ENCODE data around the gene CCDC186. TPM values are rescaled to one million over a fixed set of nuclear protein-coding genes. Genes with fewer than 3 reads are reported as not detected.
A peak's percentile ranks its signal among the peaks of the same experiment; 100 is the strongest.

CCDC186 gene
- total and polyA plus RNA-seq, 2 of the 13 experiments (the other 11 are each of a cell fraction or from before 2014, with no cell fraction given) = 4.2 to 11.8 TPM

DNA sequence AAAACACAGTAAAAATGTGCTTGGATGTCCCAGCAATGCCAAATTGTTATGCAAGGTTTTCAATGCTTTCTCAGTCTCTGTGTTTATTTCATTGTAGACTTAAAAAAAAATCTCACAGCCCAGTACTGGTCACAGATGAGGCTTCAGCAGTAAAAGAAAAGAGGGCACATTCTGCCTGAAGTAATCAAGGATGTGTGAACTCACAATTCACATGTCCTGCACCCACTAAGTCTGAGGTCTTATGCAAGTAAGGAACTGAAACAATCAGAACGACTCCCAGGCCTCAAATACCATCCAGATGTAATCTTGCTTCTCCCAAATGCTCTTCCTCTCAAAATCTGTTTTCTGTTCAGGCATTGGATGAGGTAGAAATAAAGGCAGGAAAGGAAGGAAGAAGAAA is 96.7 kb downstream of the CCDC186 start:
- ATAC-seq = no peak
- no TSS peak for BruUV-seq (replicated peaks)

GRCh38 chr10:114075093-114075492 is 98.9 kb downstream of the CCDC186 start:
- FAIRE-seq = no peak
- no peak for ATAC-seq
- no peak overlapping the region for H3K4me2 ChIP-seq (ENCODE audit: low read depth, low read length)
- BruUV-seq (replicated peaks) = no TSS peak
- 62% methylated on average over 6 of the region's 6 CpGs for WGBS (ENCODE audit: low lambda C conversion rate)
- H3K27ac ChIP-seq (ENCODE audit: extremely low read length, insufficient read depth, low read length) = no peak overlapping the region
- H3K27me3 ChIP-seq (ENCODE audit: control insufficient read depth in 1 of 2, insufficient read depth in 2 of 2, low read length in 2 of 2) = peaks cover 0 to 11% of the 10 kb centered on the region in 2 experiments; a peak in 2 of 5 replicates
- POLR2A ChIA-PET = no interaction called here
- no peak overlapping the region for H3K4me3 ChIP-seq (replicated peaks in 1 of 3; ENCODE audit: insufficient read depth in 1 of 3, low read depth in 2 of 3, low read length in 3 of 3)
- H4K20me1 ChIP-seq (ENCODE audit: insufficient read depth, low read length) = no peaks in the 10 kb centered on the region
- DNase-seq (ENCODE audit: low spot score) = no peak
- CTCF ChIA-PET (ENCODE audit: low intra/inter-chr PET ratio, low total read pairs) = no interaction called here
- H3K36me3 ChIP-seq (replicated peaks in 1 of 2; ENCODE audit: control insufficient read depth in 1 of 2, insufficient read depth in 2 of 2, low read length in 2 of 2) = no peaks in the 10 kb centered on the region
- in situ Hi-C loops (cut with HindIII; ENCODE audit: extremely low pct_ligation_motif_present, low pct_unique_long_range_greater_than_20kb) (no loop called here), intact Hi-C loops (cut with micrococcal nuclease; ENCODE audit: unreplicated experiment) (no loop called here)
- H3K4me1 ChIP-seq (ENCODE audit: insufficient read depth, low read length) = no peaks in the 10 kb centered on the region
- H3K9me3 ChIP-seq (ENCODE audit: low read length) = no peaks in the 10 kb centered on the region
- TF ChIP-seq CEBPB (IDR thresholded peaks at IDR 0.05; ENCODE audit: borderline replicate concordance, low read depth, low read length) (peak; percentile 71), ZNF280B (CRISPR knock-in tag; IDR thresholded peaks at IDR 0.05; ENCODE audit: borderline replicate concordance) (no peak)
- TF ChIP-seq, protein P1, sequence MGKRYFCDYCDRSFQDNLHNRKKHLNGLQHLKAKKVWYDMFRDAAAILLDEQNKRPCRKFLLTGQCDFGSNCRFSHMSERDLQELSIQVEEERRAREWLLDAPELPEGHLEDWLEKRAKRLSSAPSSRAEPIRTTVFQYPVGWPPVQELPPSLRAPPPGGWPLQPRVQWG (CRISPR knock-in tag; IDR thresholded peaks at IDR 0.05; ENCODE audit: borderline replicate concordance, low read depth) = no peak
- H2AFZ ChIP-seq (ENCODE audit: low read length) = no peak overlapping the region
- H3K79me2 ChIP-seq (ENCODE audit: insufficient read depth, low read length) = no peaks in the 10 kb centered on the region
- no peak overlapping the region for H3K9ac ChIP-seq (ENCODE audit: insufficient read depth, low read depth, low read length)

More for the DNA sequence above, 96.7 kb downstream of the CCDC186 start:
- Histone ChIP-seq H3K4me1 (ENCODE audit: insufficient read depth, low read length) (peaks cover 3% of the 10 kb centered on the region; the same call in 1 of the 2 replicates), H3K4me3 (replicated peaks in 1 of 3; ENCODE audit: insufficient read depth in 1 of 3, low read depth in 2 of 3, low read length in 3 of 3) (no peak overlapping the region), H3K4me2 (ENCODE audit: low read depth, low read length) (no peak overlapping the region), H4K20me1 (ENCODE audit: insufficient read depth, low read length) (no peaks in the 10 kb centered on the region), H3K79me2 (ENCODE audit: insufficient read depth, low read length) (no peaks in the 10 kb centered on the region), H3K9me3 (ENCODE audit: low read length) (no peaks in the 10 kb centered on the region), H3K27me3 (ENCODE audit: control insufficient read depth in 1 of 2, insufficient read depth in 2 of 2, low read length in 2 of 2) (peaks cover 0 to 5% of the 10 kb centered on the region in 2 experiments; a peak in 2 of 5 replicates), H2AFZ (ENCODE audit: low read length) (no peak overlapping the region), H3K36me3 (replicated peaks in 1 of 2; ENCODE audit: control insufficient read depth in 1 of 2, insufficient read depth in 2 of 2, low read length in 2 of 2) (no peaks in the 10 kb centered on the region), H3K27ac (ENCODE audit: extremely low read length, insufficient read depth, low read length) (no peak overlapping the region), H3K9ac (ENCODE audit: insufficient read depth, low read depth, low read length) (no peak overlapping the region)
- in situ Hi-C loops (cut with HindIII; ENCODE audit: extremely low pct_ligation_motif_present, low pct_unique_long_range_greater_than_20kb) (no loop called here), intact Hi-C loops (cut with micrococcal nuclease; ENCODE audit: unreplicated experiment) (no loop called here)
- FAIRE-seq (no peak), DNase-seq (ENCODE audit: low spot score) (no peak)
- no peak for TF ChIP-seq NCOR1 (IDR thresholded peaks at IDR 0.05; ENCODE audit: borderline replicate concordance, low read length)
- TF ChIP-seq MEF2D (CRISPR knock-in tag; IDR thresholded peaks at IDR 0.05) = no peak
- TF ChIP-seq KMT2B (CRISPR knock-in tag; IDR thresholded peaks at IDR 0.05) = no peak
- TF ChIP-seq KAT2B (IDR thresholded peaks at IDR 0.05; ENCODE audit: borderline replicate concordance, low read depth, low read length) = no peak
- no peak for TF ChIP-seq GMEB1 (CRISPR knock-in tag; IDR thresholded peaks at IDR 0.05; ENCODE audit: borderline replicate concordance)
- no peak for TF ChIP-seq SALL1 (CRISPR knock-in tag; IDR thresholded peaks at IDR 0.05)
- no peak for TF ChIP-seq ZSCAN25 (CRISPR knock-in tag; IDR thresholded peaks at IDR 0.05)
- no peak for TF ChIP-seq ZNF451 (CRISPR knock-in tag; IDR thresholded peaks at IDR 0.05)
- WGBS (ENCODE audit: low lambda C conversion rate) = 0% methylated on average over 1 of the region's 1 CpG
- ChIA-PET POLR2A (no interaction called here), CTCF (ENCODE audit: low intra/inter-chr PET ratio, low total read pairs) (no interaction called here)

All from HepG2 (cell line).